ENCODE measurements around the gene METTL2A. TPM values are rescaled to one million over a fixed set of nuclear protein-coding genes. Genes with fewer than 3 reads are reported as not detected.

Gene METTL2A
- total and polyA plus RNA-seq, 4 donors, result 6.3 to 14.1 (median 9.2) TPM

Small RNAs within 50 kb of the gene (small RNA-seq; reads per million reads assigned to genes)
- gene RNU7-52P, result not detected

Other genes starting within 250 kb of the METTL2A start
- gene EFCAB3, start 43.3 kb upstream of the METTL2A start, total RNA-seq, result not detected
- gene EFCAB3, start 43.3 kb upstream of the METTL2A start, polyA plus RNA-seq, result not detected
- 10 to 100 TPM; 23.5 to 25.8 TPM for gene TLK2, start 54.9 kb downstream of the METTL2A start, total RNA-seq
- 1 to 10 TPM; 4.2 to 6.0 TPM for gene TLK2, start 54.9 kb downstream of the METTL2A start, polyA plus RNA-seq
- 10 to 100 TPM in 1 of 2 donors, 1 to 10 TPM in 1; 3.8 to 81.1 TPM for gene MRC2, start 203.8 kb downstream of the METTL2A start, total RNA-seq
- 1 to 10 TPM in 1 of 2 donors, under 1 TPM in 1; 0.49 to 1.8 TPM for gene MRC2, start 203.8 kb downstream of the METTL2A start, polyA plus RNA-seq